PFSK-1 (cell line): ENCODE results near the gene ACKR3.

ENCODE experiments used
- FOXP2 ChIP-seq: optimal IDR thresholded peaks from 2 replicates; pipeline ENCODE3; 2011; ENCODE audit warnings: borderline replicate concordance, control low read depth, inconsistent platforms; ENCODE audit not compliant: insufficient read depth; ENCODE audit errors: extremely low read length, extremely low read depth
- POLR2AphosphoS5 ChIP-seq: IDR thresholded peaks from 2 replicates; pipeline ENCODE4 v1.6.1; 2012; ENCODE audit warnings: low read depth, mild to moderate bottlenecking, control low read depth, low read length, moderate library complexity
- SIN3A ChIP-seq: IDR thresholded peaks from 2 replicates; pipeline ENCODE4 v1.6.1; 2012; ENCODE audit warnings: mild to moderate bottlenecking, low read length, moderate library complexity, borderline replicate concordance; ENCODE audit not compliant: insufficient read depth
- TAF1 ChIP-seq: IDR thresholded peaks from 2 replicates; pipeline ENCODE4 v1.6.1; 2012; ENCODE audit warnings: low read length, control low read depth, borderline replicate concordance; ENCODE audit not compliant: insufficient read depth
- TF ChIP-seq, protein P1 (sequence below), 2 experiments: IDR thresholded peaks; 2 replicates each; pipeline versions ENCODE4 v1.6.1 to v1.8.0; 2011 to 2012; ENCODE audit warnings: low read depth in 2 of 2, low read length in 2 of 2, control low read depth in 1 of 2, inconsistent platforms in 1 of 2, mild to moderate bottlenecking in 1 of 2, moderate library complexity in 1 of 2; ENCODE audit not compliant: insufficient read depth in 1 of 2

ACKR3 gene

GRCh38 chr2:236576953-236577352 lies 7.3 kb downstream of the ACKR3 start:
- TF ChIP-seq TAF1 (no peak), POLR2AphosphoS5 (no peak), FOXP2 (no peak), SIN3A (no peak)
- TF ChIP-seq, protein P1, sequence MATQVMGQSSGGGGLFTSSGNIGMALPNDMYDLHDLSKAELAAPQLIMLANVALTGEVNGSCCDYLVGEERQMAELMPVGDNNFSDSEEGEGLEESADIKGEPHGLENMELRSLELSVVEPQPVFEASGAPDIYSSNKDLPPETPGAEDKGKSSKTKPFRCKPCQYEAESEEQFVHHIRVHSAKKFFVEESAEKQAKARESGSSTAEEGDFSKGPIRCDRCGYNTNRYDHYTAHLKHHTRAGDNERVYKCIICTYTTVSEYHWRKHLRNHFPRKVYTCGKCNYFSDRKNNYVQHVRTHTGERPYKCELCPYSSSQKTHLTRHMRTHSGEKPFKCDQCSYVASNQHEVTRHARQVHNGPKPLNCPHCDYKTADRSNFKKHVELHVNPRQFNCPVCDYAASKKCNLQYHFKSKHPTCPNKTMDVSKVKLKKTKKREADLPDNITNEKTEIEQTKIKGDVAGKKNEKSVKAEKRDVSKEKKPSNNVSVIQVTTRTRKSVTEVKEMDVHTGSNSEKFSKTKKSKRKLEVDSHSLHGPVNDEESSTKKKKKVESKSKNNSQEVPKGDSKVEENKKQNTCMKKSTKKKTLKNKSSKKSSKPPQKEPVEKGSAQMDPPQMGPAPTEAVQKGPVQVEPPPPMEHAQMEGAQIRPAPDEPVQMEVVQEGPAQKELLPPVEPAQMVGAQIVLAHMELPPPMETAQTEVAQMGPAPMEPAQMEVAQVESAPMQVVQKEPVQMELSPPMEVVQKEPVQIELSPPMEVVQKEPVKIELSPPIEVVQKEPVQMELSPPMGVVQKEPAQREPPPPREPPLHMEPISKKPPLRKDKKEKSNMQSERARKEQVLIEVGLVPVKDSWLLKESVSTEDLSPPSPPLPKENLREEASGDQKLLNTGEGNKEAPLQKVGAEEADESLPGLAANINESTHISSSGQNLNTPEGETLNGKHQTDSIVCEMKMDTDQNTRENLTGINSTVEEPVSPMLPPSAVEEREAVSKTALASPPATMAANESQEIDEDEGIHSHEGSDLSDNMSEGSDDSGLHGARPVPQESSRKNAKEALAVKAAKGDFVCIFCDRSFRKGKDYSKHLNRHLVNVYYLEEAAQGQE (IDR thresholded peaks at IDR 0.05; ENCODE audit: insufficient read depth in 1 of 2, low read depth in 2 of 2, low read length in 2 of 2) = no peak

DNA sequence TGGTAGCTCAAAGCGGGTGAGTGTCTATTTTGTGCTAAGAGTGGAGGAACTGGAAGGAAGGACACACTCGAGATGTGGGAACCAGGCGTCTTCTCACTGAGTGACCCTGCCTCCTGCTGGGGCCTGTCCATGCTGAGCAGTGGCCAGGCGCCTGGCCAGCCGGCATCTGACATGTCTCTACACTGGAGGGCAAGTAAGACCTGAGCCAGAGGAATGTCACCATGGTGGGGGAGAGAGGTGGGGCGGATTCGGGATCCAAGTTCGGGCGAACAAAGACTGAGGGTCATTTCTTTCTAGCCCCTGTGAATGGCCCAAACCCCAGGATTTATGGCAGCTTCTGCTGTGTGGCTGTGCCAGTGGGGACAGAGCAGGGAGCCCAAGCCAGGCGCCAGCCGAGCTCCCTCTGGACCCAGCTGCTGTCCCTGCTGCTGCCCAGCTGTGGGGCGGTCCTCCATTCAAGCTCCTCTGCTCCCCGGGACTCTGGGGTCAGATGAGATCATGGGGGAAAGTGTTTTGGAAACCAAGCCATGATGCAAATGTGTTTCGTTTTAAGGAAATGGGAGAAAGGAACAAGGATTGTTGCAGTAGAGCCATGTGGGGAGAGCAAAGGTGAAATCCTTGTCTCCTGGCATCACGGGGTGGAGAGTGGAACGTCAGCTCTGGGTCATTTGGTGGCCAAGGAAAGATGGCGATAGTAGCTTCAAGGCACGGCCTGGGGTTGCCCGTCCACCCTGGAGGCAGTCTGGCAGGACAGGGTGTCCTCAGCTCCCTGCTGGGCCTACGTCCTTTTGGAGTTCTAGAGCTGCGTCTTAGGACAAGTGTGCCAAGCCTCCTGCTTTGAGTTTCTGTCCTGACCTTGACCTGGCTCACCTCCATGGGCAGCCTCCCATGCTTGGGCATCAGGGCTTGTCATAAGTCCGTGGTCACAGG lies 8.1 kb downstream of the ACKR3 start:
- no peak for TF ChIP-seq POLR2AphosphoS5
- TF ChIP-seq, protein P1 (IDR thresholded peaks at IDR 0.05; ENCODE audit: insufficient read depth in 1 of 2, low read depth in 2 of 2, low read length in 2 of 2) = no peak
- no peak for TF ChIP-seq SIN3A
- no peak for TF ChIP-seq TAF1
- TF ChIP-seq FOXP2 = no peak

DNA sequence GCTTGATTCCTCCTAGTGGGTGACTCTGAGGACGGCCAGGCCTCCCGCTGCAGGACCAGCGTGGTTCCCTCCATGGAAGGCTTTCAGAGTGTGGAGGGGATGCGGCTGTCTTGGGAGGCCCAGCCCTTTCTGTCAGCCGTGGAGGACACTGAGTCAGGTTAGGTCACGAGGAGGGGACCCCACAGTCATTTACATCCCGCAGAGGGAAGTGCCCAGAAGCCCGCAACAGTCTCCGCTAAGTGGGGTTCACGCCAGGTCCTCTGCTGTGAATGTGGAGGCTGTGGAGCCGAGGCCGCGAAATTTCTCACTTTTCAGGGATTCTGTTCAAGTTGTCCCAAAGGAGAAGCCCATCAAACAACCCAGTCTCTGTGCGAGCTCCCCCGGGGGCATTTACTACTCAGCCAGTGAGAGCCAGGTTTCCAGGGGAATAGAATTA lies 8.8 kb downstream of the ACKR3 start:
- TF ChIP-seq SIN3A (no peak), POLR2AphosphoS5 (no peak), TAF1 (no peak), FOXP2 (no peak)
- TF ChIP-seq, protein P1 (IDR thresholded peaks at IDR 0.05; ENCODE audit: insufficient read depth in 1 of 2, low read depth in 2 of 2, low read length in 2 of 2) = no peak

GRCh38 chr2:236579048-236579745 lies 9.6 kb downstream of the ACKR3 start:
- no peak for TF ChIP-seq SIN3A
- TF ChIP-seq, protein P1 (IDR thresholded peaks at IDR 0.05; ENCODE audit: insufficient read depth in 1 of 2, low read depth in 2 of 2, low read length in 2 of 2) = no peak
- TF ChIP-seq FOXP2 = no peak
- TF ChIP-seq TAF1 = no peak
- TF ChIP-seq POLR2AphosphoS5 = no peak
